Mammary epithelial cell (primary cell): ENCODE data around the gene IFIT1B.
"Not testable (repeated sequence)": the region's sequence is repeated elsewhere in the genome, so short reads cannot be mapped to it uniquely, and the experiment has no call there.

Experiments
- EZH2 ChIP-seq: IDR thresholded peaks from 2 replicates; pipeline ENCODE4 v1.6.1; 2012; ENCODE audit warnings: low read length, inconsistent platforms, borderline replicate concordance
- TF ChIP-seq, protein P1 (sequence below), 2 donors: IDR thresholded peaks in 1 of 2; conservative IDR thresholded peaks in 1 of 2; 2 replicates each; pipeline ENCODE4 v1.5.1; 2011 to 2012; ENCODE audit warnings: inconsistent platforms in 2 of 2, low read length in 2 of 2, mild to moderate bottlenecking in 2 of 2, control low read depth in 1 of 2, low read depth in 1 of 2; ENCODE audit not compliant: insufficient read depth in 1 of 2; ENCODE audit errors: extremely low read depth in 1 of 2

DNA sequence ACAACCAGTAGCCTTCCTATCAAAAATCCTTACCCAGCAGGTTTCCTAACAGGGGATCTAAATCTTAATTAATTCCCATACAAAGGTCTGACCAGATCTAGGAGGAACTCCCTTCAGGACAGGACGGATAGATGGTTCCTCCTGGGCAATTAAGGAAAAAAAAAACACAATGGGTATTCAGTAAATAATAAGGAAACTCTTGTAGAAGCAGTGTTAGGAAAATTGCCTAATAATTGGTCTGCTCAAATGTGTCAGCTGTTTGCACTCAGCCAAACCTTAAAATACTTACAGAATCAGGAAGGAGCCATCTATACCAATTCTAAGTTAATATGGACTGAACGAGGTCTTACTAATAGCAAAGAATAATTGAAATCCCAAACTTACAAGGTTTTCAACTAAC, 33.3 kb downstream of the IFIT1B start:
- TF ChIP-seq, protein P1, sequence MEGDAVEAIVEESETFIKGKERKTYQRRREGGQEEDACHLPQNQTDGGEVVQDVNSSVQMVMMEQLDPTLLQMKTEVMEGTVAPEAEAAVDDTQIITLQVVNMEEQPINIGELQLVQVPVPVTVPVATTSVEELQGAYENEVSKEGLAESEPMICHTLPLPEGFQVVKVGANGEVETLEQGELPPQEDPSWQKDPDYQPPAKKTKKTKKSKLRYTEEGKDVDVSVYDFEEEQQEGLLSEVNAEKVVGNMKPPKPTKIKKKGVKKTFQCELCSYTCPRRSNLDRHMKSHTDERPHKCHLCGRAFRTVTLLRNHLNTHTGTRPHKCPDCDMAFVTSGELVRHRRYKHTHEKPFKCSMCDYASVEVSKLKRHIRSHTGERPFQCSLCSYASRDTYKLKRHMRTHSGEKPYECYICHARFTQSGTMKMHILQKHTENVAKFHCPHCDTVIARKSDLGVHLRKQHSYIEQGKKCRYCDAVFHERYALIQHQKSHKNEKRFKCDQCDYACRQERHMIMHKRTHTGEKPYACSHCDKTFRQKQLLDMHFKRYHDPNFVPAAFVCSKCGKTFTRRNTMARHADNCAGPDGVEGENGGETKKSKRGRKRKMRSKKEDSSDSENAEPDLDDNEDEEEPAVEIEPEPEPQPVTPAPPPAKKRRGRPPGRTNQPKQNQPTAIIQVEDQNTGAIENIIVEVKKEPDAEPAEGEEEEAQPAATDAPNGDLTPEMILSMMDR (conservative IDR thresholded peaks at IDR 0.05 in 1 of 2, IDR thresholded peaks at IDR 0.05 in 1 of 2; ENCODE audit: extremely low read depth in 1 of 2, insufficient read depth in 1 of 2, low read depth in 1 of 2, low read length in 2 of 2): not testable (repeated sequence)
- TF ChIP-seq EZH2: not testable (repeated sequence)
